Stimulated activated memory B cell treated with anti-CD40 and anti-IgM and Interleukin-4, amounts not matched to agents 10 μg/mL and 1 μg/mL and 100 μg/mL, for 72 hours (primary cell): ENCODE measurements around the gene PCNX4.
"Not testable (repeated sequence)": the region's sequence is repeated elsewhere in the genome, so short reads cannot be mapped to it uniquely, and the experiment has no call there.

ENCODE experiments used
- ATAC-seq: fragments of 150-1000 bp; cut with Tn5 transposase; 2 replicates; pipeline ENCODE4 v1.10.0; 2021
- H3K27ac Mint-ChIP-seq: one replicate; pipeline ENCODE4 v1.8.0; 2022; ENCODE audit warnings: mild to moderate bottlenecking, mixed read lengths
- H3K27me3 Mint-ChIP-seq: one replicate; pipeline ENCODE4 v1.8.0; 2022; ENCODE audit warnings: mixed read lengths
- H3K36me3 Mint-ChIP-seq: one replicate; pipeline ENCODE4 v1.8.0; 2022; ENCODE audit warnings: mixed read lengths
- H3K4me1 Mint-ChIP-seq: one replicate; pipeline ENCODE4 v1.8.0; 2022; ENCODE audit warnings: mixed read lengths
- H3K4me3 Mint-ChIP-seq: one replicate; pipeline ENCODE4 v1.8.0; 2022; ENCODE audit warnings: mild to moderate bottlenecking, moderate library complexity, mixed read lengths
- H3K9me3 Mint-ChIP-seq: one replicate; pipeline ENCODE4 v1.8.0; 2022; ENCODE audit warnings: mixed read lengths

PCNX4 gene

DNA sequence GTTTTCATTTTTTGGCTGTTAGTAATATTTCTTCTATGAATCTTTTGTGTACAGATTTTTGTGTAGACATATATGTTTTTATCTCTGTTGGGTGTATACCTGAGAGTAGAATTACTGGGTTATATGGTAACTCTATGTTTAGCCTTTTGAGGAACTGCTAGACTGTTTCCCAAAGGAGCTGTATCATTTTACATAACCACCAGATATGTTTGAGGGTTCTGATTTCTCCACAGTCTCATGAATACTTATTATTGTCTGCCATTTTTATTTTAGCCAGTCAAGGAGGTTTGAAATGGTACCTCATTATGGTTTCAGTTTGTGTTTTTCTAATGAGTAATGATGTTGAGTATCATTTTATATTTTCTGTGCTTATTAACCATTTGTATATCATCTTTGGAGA is 1.9 kb downstream of the PCNX4 start:
- Mint-ChIP-seq H3K4me3 (peak overlapping the region; percentile 87), H3K27me3 (no peaks in the 10 kb centered on the region), H3K27ac (peak overlapping the region; percentile 89), H3K36me3 (peaks cover 22% of the 10 kb centered on the region), H3K9me3 (no peaks in the 10 kb centered on the region), H3K4me1 (peaks cover 35% of the 10 kb centered on the region)
- no peak for ATAC-seq

DNA sequence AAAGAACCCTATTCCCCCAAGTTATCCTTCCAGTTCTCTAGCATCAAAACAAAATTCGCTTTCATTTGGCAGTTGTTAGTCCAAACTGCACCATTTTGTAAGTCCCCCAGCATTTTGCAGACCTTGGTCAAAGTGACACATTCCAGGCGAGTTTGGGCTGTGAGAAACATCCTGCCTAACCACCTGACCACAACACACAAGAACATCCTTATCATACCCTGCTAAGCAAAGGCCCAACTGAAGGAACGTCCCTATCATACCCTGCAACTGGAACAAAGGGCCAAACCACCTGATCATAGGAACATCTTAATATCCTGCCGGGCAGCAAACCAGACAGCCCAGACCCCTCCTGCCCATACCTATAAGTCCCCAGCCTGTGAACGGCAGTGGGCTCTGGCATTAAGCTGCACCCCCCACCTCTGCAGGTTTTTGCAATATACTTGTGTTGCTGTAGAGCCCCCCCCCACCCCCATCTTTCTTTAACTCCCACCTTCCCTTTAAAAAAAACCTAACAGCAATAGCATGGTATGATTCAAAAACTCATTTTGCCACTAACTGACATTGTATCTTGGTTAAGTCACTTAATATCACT is 2.7 kb downstream of the PCNX4 start:
- Mint-ChIP-seq H3K4me3 (peak overlapping the region; percentile 60), H3K27ac (no peak overlapping the region), H3K9me3 (no peaks in the 10 kb centered on the region), H3K36me3 (peaks cover 22% of the 10 kb centered on the region), H3K4me1 (peaks cover 35% of the 10 kb centered on the region), H3K27me3 (no peaks in the 10 kb centered on the region)
- ATAC-seq = no peak

DNA sequence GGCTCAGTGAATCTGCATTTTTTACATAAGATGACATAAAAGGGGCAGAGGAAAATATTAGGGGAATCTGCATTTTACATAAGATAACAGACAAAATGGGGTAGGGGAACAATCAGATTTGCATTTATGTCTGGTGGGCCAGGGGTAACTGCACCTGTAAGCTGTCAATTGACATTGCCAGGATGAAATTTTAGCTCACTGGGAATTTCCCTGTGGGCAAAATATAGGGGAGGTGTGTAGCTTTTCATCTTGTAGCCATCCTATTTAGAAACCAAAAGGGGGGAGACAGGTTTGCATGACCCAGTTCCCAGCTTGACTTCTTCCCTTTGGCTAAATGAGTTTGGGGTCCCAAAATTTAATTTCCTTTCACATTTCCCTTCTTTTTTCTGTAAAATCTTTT is 3.5 kb downstream of the PCNX4 start:
- H3K36me3 Mint-ChIP-seq = peaks cover 22% of the 10 kb centered on the region
- no peak overlapping the region for H3K4me3 Mint-ChIP-seq
- no peak for ATAC-seq
- H3K9me3 Mint-ChIP-seq = no peaks in the 10 kb centered on the region
- H3K27me3 Mint-ChIP-seq = no peaks in the 10 kb centered on the region
- H3K4me1 Mint-ChIP-seq = peaks cover 35% of the 10 kb centered on the region
- H3K27ac Mint-ChIP-seq = no peak overlapping the region

DNA sequence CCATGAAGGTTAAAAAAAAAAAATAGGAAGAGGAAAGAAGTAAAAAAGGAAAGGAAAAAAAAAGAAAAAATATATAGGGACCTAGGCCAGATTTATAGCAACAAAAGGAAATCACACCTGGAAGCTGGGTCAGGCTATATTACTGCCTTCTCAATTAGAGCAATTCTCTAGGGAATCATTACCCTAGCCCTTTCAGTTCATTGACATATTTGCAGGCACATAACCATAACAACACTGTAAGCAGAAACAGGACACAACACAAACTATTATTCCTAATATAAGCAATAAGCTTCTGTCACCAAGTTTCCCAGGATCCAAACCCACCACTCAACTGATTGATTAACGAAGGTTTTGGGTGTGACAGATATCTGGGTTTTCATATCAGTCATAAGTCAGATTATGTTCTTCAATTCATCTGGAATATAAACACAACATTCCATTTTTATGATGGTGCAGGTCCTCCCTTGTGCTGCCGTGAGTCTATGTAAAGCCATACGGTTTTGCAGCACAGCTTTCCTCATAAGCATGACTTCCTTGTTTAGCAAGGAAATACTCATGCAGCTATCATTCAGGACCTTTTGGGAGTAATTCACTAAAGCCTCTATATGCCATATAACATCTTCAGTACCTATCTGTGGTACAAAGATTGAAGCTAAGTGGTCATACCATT is 4.2 kb downstream of the PCNX4 start:
- no peak overlapping the region for H3K4me3 Mint-ChIP-seq
- no peaks in the 10 kb centered on the region for H3K9me3 Mint-ChIP-seq
- no peak for ATAC-seq
- no peaks in the 10 kb centered on the region for H3K27me3 Mint-ChIP-seq
- no peak overlapping the region for H3K27ac Mint-ChIP-seq
- H3K36me3 Mint-ChIP-seq = peaks cover 26% of the 10 kb centered on the region
- H3K4me1 Mint-ChIP-seq = peaks cover 40% of the 10 kb centered on the region

DNA sequence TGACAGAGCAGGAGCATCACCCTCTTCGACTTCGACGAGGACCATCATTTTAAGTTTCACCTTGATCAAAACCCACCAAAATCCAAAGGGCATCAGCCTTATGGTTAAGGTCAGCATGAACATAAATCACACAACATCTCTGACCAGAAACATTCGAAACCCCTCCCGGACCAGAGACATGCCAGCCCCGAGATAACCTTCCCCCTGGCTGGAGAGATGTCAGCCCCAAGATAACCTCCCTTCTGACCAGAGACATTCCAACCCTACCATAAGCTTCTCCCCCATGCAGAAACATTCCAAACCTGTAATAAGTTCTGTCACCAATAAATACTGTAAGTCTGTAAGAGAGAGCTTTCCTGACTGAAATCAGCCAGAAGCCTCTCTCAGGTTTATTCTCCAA is 6.3 kb downstream of the PCNX4 start:
- no peak for ATAC-seq
- Mint-ChIP-seq H3K4me3 (no peak overlapping the region), H3K27ac (no peak overlapping the region), H3K27me3 (no peaks in the 10 kb centered on the region), H3K9me3 (no peaks in the 10 kb centered on the region), H3K4me1 (peaks cover 37% of the 10 kb centered on the region), H3K36me3 (peaks cover 29% of the 10 kb centered on the region)

DNA sequence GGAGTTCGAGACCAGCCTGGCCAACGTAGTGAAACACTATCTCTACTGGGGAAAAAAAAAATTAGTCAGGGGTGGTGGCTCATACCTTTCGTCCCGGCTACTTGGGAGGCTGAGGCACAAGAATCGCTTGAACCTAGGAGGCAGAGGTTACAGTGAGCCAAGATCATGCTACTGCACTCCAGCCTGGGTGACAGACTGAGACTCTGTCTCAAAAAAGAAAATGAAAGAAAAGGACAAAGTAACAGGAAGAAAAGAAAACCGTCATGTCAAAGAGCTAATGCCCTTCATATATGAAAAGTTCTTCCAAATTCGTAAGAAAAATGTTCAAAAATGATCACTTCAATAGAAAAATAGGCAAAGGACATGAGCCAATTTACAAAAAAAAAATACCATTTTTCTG is 8.1 kb downstream of the PCNX4 start:
- not testable (repeated sequence) for H3K27me3 Mint-ChIP-seq, ATAC-seq, H3K4me3 Mint-ChIP-seq, H3K9me3 Mint-ChIP-seq, H3K27ac Mint-ChIP-seq
- Mint-ChIP-seq H3K4me1 (peaks cover 18% of the 10 kb centered on the region), H3K36me3 (peaks cover 32% of the 10 kb centered on the region)

DNA sequence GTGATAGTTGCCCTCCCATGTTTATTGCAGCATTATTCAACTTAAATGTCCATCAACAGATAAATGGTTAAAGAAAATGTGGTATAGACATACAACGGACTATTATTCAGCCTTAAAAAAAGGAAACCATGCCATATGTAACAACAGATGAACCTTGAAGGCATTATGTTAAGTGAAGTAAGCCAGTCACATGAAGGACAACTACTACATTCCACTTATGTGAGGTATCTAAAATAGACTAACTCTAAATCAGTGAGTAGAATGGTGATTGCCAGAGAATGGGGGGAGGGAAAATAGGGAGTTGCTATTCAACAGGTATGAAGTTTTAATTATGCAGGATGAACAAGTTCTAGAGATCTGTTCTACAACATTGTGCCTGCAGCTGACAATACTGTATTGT is 10.1 kb downstream of the PCNX4 start:
- Mint-ChIP-seq H3K9me3 (no peaks in the 10 kb centered on the region), H3K36me3 (peaks cover 31% of the 10 kb centered on the region)

DNA sequence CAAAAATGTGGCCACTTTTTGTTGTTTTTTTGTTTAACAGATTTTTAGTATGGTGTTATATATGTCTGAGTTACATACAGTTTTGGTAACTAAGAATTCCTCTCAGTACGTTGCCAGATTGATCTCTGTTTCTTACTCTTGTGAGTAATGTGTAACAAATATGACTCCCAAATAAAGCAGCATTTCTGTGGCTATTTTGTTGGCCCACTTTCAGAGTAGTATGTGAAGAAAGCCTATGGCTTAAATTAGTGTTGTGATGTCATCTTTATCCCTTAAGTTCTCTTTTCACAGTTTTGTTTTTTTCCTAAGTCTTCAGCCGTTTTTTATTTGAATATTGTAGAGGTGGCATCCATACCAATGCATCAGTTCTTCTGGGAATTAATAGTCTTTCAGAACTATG is 10.7 kb downstream of the PCNX4 start:
- Mint-ChIP-seq H3K4me3 (no peak overlapping the region), H3K36me3 (peaks cover 31% of the 10 kb centered on the region), H3K9me3 (no peaks in the 10 kb centered on the region), H3K27me3 (no peaks in the 10 kb centered on the region), H3K27ac (no peak overlapping the region), H3K4me1 (peaks cover 7% of the 10 kb centered on the region)
- ATAC-seq = no peak

More for the DNA sequence above, 10.1 kb downstream of the PCNX4 start:
- Mint-ChIP-seq H3K4me1 (peaks cover 7% of the 10 kb centered on the region), H3K4me3 (no peak overlapping the region), H3K27me3 (no peaks in the 10 kb centered on the region), H3K27ac (no peak overlapping the region)
- ATAC-seq = no peak

DNA sequence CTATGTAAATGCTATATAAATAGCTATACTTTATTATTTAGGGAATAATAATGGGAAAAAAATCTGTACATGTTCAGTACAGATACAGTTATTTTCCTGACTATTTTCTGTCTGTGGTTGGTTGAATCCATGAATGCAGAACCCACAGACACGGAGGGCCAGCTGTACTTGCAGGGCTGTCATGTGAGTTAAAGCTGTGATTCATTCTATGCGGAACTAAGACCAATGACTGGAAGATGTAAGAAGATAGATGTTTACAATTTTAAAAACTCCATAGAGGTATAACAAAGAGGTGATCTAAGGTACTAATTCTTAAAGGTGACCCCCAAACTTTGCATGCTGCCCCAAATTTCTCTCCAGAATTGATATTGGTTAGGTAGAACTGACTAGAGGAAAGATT is 14.6 kb downstream of the PCNX4 start:
- no peaks in the 10 kb centered on the region for H3K4me1 Mint-ChIP-seq
- no peak for ATAC-seq

DNA sequence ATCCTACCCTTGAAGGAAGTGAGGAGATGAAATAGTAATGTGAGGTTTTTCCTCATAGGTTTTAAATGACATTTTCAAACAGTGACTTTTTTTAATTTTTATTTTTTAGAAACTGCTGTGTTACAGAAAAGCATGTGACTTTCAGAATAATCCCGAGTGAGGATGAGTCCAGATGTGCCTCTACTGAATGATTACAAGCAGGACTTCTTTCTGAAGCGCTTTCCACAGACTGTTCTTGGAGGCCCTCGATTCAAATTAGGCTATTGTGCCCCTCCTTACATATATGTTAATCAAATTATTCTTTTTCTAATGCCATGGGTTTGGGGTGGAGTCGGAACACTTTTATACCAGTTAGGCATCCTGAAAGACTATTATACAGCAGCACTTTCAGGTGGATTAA is 15.8 kb downstream of the PCNX4 start:
- Mint-ChIP-seq H3K36me3 (peaks cover 45% of the 10 kb centered on the region), H3K27me3 (no peaks in the 10 kb centered on the region), H3K4me1 (no peaks in the 10 kb centered on the region), H3K4me3 (no peak overlapping the region), H3K9me3 (no peaks in the 10 kb centered on the region), H3K27ac (no peak overlapping the region)
- ATAC-seq = no peak

More for the DNA sequence above, 14.6 kb downstream of the PCNX4 start:
- Mint-ChIP-seq H3K27ac (no peak overlapping the region), H3K4me3 (no peak overlapping the region), H3K27me3 (no peaks in the 10 kb centered on the region), H3K9me3 (no peaks in the 10 kb centered on the region), H3K36me3 (peaks cover 45% of the 10 kb centered on the region)

DNA sequence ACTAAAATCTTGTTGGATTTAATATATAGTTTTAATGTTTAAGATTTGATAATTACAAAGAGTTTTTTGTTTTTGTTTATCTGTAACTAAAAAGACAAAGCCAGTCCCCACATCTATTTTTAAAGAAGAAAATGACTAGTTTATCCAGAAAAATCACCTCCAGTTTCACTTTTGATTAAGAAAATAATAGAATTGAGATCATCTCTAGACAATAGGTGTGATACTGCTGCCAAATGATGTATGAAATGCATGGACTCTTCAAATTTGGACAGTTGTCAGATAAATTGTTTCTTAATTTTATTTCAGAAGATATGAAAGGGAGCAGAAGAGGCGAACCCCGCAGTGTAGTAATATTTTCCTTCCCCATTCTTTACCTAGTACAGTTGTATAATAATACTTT is 20.0 kb downstream of the PCNX4 start:
- no peak overlapping the region for H3K27ac Mint-ChIP-seq
- peaks cover 56% of the 10 kb centered on the region for H3K36me3 Mint-ChIP-seq
- no peak overlapping the region for H3K4me3 Mint-ChIP-seq

DNA sequence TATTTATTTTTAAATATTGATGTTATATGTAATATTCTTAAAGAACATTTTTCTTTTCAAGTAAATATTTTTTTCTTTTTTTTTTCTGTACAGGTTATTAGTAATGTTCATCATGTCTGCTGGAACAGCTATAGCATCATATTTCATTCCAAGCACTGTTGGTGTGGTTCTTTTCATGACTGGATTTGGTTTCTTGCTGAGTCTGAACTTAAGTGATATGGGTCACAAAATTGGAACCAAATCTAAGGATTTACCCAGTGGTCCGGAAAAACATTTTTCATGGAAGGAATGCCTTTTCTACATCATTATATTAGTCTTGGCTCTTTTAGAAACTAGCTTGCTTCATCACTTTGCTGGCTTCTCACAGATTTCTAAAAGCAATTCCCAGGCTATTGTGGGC is 23.2 kb downstream of the PCNX4 start:
- Mint-ChIP-seq H3K36me3 (peaks cover 50% of the 10 kb centered on the region), H3K27me3 (no peaks in the 10 kb centered on the region), H3K4me3 (no peak overlapping the region), H3K4me1 (no peaks in the 10 kb centered on the region), H3K27ac (no peak overlapping the region), H3K9me3 (no peaks in the 10 kb centered on the region)
- no peak for ATAC-seq

More for the DNA sequence above, 20.0 kb downstream of the PCNX4 start:
- Mint-ChIP-seq H3K9me3 (no peaks in the 10 kb centered on the region), H3K27me3 (no peaks in the 10 kb centered on the region), H3K4me1 (no peaks in the 10 kb centered on the region)
- ATAC-seq = no peak

DNA sequence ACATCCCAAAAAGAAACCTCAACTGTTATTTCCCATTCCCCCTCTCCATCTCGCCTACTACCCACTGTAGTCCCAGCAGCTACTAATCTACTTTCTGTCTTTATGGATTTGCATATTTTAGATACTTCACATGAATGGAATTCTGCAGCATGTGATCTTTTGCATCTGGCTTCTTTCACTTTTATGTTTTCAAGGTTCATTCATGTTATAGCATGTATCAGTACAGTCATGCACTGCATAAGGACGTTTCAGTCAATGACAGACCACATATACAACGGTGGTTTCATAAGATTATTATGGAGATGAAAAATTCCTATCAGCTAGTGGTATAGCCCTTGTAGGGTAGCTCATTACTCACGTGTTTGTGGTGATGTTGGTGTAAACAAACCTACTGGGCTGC is 24.5 kb downstream of the PCNX4 start:
- ATAC-seq = no peak
- Mint-ChIP-seq H3K4me1 (no peaks in the 10 kb centered on the region), H3K4me3 (no peak overlapping the region), H3K9me3 (no peaks in the 10 kb centered on the region), H3K36me3 (peaks cover 46% of the 10 kb centered on the region), H3K27ac (no peak overlapping the region), H3K27me3 (no peaks in the 10 kb centered on the region)

DNA sequence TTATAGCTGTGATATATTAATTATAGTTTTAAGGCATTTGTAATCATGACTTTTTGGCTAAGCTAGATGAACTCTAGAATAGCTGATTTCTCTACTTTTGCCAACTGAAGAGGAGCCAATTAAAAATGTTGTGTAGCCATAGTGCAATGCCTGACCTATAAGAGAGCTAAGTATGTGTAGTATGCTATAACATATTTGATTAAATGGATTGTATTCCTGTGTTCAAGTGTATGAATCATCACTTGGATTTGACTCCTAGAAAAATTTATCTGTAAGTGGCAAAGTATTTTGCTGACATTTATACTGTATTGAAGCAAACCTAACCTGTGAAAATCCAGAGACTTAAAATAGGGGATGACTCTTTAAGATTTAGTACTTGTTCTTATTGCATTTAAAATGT is 34.2 kb downstream of the PCNX4 start:
- H3K27ac Mint-ChIP-seq = no peak overlapping the region
- no peaks in the 10 kb centered on the region for H3K27me3 Mint-ChIP-seq
- H3K4me3 Mint-ChIP-seq = no peak overlapping the region
- H3K9me3 Mint-ChIP-seq = no peaks in the 10 kb centered on the region
- no peaks in the 10 kb centered on the region for H3K4me1 Mint-ChIP-seq
- ATAC-seq = no peak
- H3K36me3 Mint-ChIP-seq = peaks cover 82% of the 10 kb centered on the region

DNA sequence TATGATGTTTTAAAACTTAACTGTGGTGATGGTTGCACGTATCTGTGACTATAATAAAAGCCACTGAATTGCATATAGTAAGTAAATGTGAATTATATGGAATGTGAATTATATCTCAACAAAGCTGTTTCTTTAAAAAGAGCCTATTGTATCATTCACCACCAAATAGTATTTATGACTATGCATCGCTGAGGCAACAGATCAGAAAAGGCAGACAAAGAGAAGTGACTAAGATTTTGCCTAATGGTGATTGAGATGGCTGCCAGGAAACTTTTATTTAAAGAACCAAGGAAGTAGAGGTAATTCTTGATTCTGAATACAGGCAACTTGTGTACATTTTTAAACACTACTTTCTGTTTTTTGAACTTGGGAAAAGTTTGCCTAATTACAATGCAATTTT is 41.8 kb downstream of the PCNX4 start:
- no peaks in the 10 kb centered on the region for H3K9me3 Mint-ChIP-seq
- H3K27me3 Mint-ChIP-seq = no peaks in the 10 kb centered on the region
- H3K36me3 Mint-ChIP-seq = peaks cover 42% of the 10 kb centered on the region
- ATAC-seq = no peak
- no peak overlapping the region for H3K4me3 Mint-ChIP-seq
- H3K27ac Mint-ChIP-seq = no peak overlapping the region
- no peaks in the 10 kb centered on the region for H3K4me1 Mint-ChIP-seq

DNA sequence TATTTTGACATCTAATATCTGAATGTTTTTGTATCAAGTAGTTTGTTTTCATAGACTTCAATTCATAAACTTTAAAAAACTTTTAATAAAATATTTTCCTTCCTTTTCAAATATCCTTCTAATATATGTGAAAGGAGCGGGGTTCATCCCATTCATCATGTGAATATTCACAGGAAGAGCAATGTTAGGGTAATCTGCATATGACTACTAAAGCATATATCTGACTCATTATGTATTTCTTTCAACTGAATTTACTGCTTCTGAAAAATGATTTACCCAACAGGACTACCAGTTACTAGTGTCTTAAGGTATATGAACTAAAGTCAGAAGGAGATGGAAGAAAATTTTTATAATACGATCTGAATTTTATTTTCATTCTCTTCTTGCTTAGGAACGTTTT is 43.0 kb downstream of the PCNX4 start:
- no peak overlapping the region for H3K27ac Mint-ChIP-seq
- no peaks in the 10 kb centered on the region for H3K27me3 Mint-ChIP-seq
- no peak overlapping the region for H3K4me3 Mint-ChIP-seq
- peaks cover 35% of the 10 kb centered on the region for H3K36me3 Mint-ChIP-seq
- no peaks in the 10 kb centered on the region for H3K4me1 Mint-ChIP-seq
- no peaks in the 10 kb centered on the region for H3K9me3 Mint-ChIP-seq
- ATAC-seq = no peak
